HEK293T (cell line): Measurements from ENCODE around the gene GUCY1A2.

ENCODE experiments used
- ARNT ChIP-seq: fragments of 450-650 bp; IDR thresholded peaks from 2 replicates; pipeline ENCODE4 v1.6.1; 2017; ENCODE audit warnings: mild to moderate bottlenecking
- BHLHE40 ChIP-seq: fragments of 450-650 bp; IDR thresholded peaks from 2 replicates; pipeline ENCODE4 v1.6.1; 2016; ENCODE audit warnings: mild to moderate bottlenecking, moderate library complexity, borderline replicate concordance
- CTBP1 ChIP-seq: fragments of 450-650 bp; IDR thresholded peaks from 2 replicates; pipeline ENCODE4 v1.6.1; 2016; ENCODE audit warnings: borderline replicate concordance
- ELF4 ChIP-seq: fragments of 450-650 bp; IDR thresholded peaks from 2 replicates; pipeline ENCODE4 v1.6.1; 2017; ENCODE audit warnings: antibody characterized with exemption
- FOXK2 ChIP-seq: fragments of 450-650 bp; IDR thresholded peaks from 2 replicates; pipeline ENCODE4 v1.6.1; 2016; ENCODE audit warnings: mild to moderate bottlenecking
- FOXM1 ChIP-seq: fragments of 450-650 bp; IDR thresholded peaks from 2 replicates; pipeline ENCODE4 v1.6.1; 2017; ENCODE audit warnings: mild to moderate bottlenecking, borderline replicate concordance
- HDGF ChIP-seq: fragments of 450-650 bp; IDR thresholded peaks from 2 replicates; pipeline ENCODE4 v1.6.1; 2017; ENCODE audit warnings: antibody characterized with exemption, borderline replicate concordance
- L3MBTL2 ChIP-seq: fragments of 450-650 bp; conservative IDR thresholded peaks from 2 replicates; pipeline ENCODE4 v1.6.1; 2016; ENCODE audit warnings: mild to moderate bottlenecking
- LEF1 ChIP-seq: fragments of 450-650 bp; IDR thresholded peaks from 2 replicates; pipeline ENCODE4 v1.6.1; 2017; ENCODE audit warnings: mild to moderate bottlenecking, borderline replicate concordance
- NFRKB ChIP-seq: fragments of 450-650 bp; IDR thresholded peaks from 2 replicates; pipeline ENCODE4 v1.6.1; 2016; ENCODE audit warnings: mild to moderate bottlenecking, moderate library complexity
- SP1 ChIP-seq: fragments of 450-650 bp; IDR thresholded peaks from 2 replicates; pipeline ENCODE4 v1.6.1; 2017
- TARDBP ChIP-seq: fragments of 450-650 bp; IDR thresholded peaks from 2 replicates; pipeline ENCODE4 v1.6.1; 2016
- ZNF384 ChIP-seq: fragments of 450-650 bp; IDR thresholded peaks from 2 replicates; pipeline ENCODE4 v1.6.1; 2016

GRCh38 chr11:106998916-106999188, 19.4 kb downstream of the GUCY1A2 start:
- TF ChIP-seq FOXK2 (no peak), ELF4 (no peak), FOXM1 (no peak), SP1 (no peak), TARDBP (no peak), LEF1 (no peak), HDGF (no peak), L3MBTL2 (no peak), ZNF384 (no peak), ARNT (no peak), BHLHE40 (no peak), NFRKB (no peak), CTBP1 (no peak)
